SW480 (cell line): ENCODE data around the gene GTPBP1.
A peak's percentile ranks its signal among the peaks of the same experiment; 100 is the strongest.

Source experiments
- DNase-seq: peaks from one replicate; pipeline ENCODE4 v3.0.0-alpha.2; 2016; ENCODE audit warnings: low spot score

The GTPBP1 gene

GRCh38 chr22:38705235-38706100, at the start of gene GTPBP1:
TSS of gene GTPBP1 (plus strand) at chr22:38705944. CDS start at chr22:38705956, 12 bp downstream.
- DNase-seq = peak; percentile 100

GRCh38 chr22:38656256-38657044, 49.3 kb upstream of the GTPBP1 start, which contains the start of the genes CBY1 and FAM227A:
TSS of gene CBY1 (plus strand) at chr22:38656638. CDS start at chr22:38668055, 11,417 bp downstream.
TSS of gene FAM227A (minus strand) at chr22:38656392. CDS start at chr22:38650168, 6,224 bp downstream.
- DNase-seq = peak; percentile 90

- DNase-seq = peak; percentile 33
Measured at GRCh38 chr22:38657045-38657909, 48.5 kb upstream of the GTPBP1 start.

- DNase-seq = no peak
Measured at GRCh38 chr22:38674888-38675287, 30.9 kb upstream of the GTPBP1 start.

- no peak for DNase-seq
Measured at GRCh38 chr22:38675833-38676232, 29.9 kb upstream of the GTPBP1 start.

- peak; percentile 88 for DNase-seq
Measured at GRCh38 chr22:38681582-38682335, 24.0 kb upstream of the GTPBP1 start, which contains the start of gene TOMM22. TSS of gene TOMM22 (plus strand) at chr22:38681957. CDS start at chr22:38681979, 22 bp downstream.

GRCh38 chr22:38684895-38685294, 20.8 kb upstream of the GTPBP1 start:
- no peak for DNase-seq

- no peak for DNase-seq
Measured at GRCh38 chr22:38685761-38686160, 20.0 kb upstream of the GTPBP1 start.

GRCh38 chr22:38689651-38690050, 16.1 kb upstream of the GTPBP1 start:
- DNase-seq = no peak

- no peak for DNase-seq
Measured at GRCh38 chr22:38694049-38694448, 11.7 kb upstream of the GTPBP1 start.

GRCh38 chr22:38694940-38695339, 10.8 kb upstream of the GTPBP1 start:
- no peak for DNase-seq

GRCh38 chr22:38696606-38697424, 8.9 kb upstream of the GTPBP1 start:
- peak; percentile 60 for DNase-seq

- DNase-seq = no peak
Measured at GRCh38 chr22:38697425-38698089, 8.2 kb upstream of the GTPBP1 start.

GRCh38 chr22:38698407-38699094, 7.2 kb upstream of the GTPBP1 start:
- DNase-seq = no peak

GRCh38 chr22:38699143-38699542, 6.6 kb upstream of the GTPBP1 start:
- no peak for DNase-seq

- peak; percentile 26 for DNase-seq
Measured at GRCh38 chr22:38699784-38700183, 6.0 kb upstream of the GTPBP1 start.

- no peak for DNase-seq
Measured at GRCh38 chr22:38700270-38700788, 5.4 kb upstream of the GTPBP1 start.

- peak; percentile 91 for DNase-seq
Measured at GRCh38 chr22:38700789-38701628, 4.7 kb upstream of the GTPBP1 start, which contains the start of gene JOSD1. TSS of gene JOSD1 (minus strand) at chr22:38700943. CDS start at chr22:38699987, 956 bp downstream.
